Measurements from ENCODE around the gene KCNH5.

The KCNH5 gene

GRCh38 chr14:62654641-62655040, 390.6 kb downstream of the KCNH5 start:
- TF ChIP-seq POLR2A (IDR thresholded peaks at IDR 0.05; ENCODE audit: low read length): no peak
- TF ChIP-seq GATA1 (IDR thresholded peaks at IDR 0.05; ENCODE audit: low read depth, low read length): no peak
- no peak for DNase-seq

Measured in erythroblast (primary cell).